NCI-H1436 (cell line): ENCODE data around the gene CD160.
"Not testable (repeated sequence)": the region's sequence is repeated elsewhere in the genome, so short reads cannot be mapped to it uniquely, and the experiment has no call there.

Experiments
- DNase-seq: peaks from one replicate; lab custom pipeline; 2025; lab: John Stamatoyannopoulos, UW

CD160 gene

GRCh38 chr1:145758575-145758974 is 39.3 kb downstream of the CD160 start:
- no peak for DNase-seq

GRCh38 chr1:145759721-145760120 is 40.4 kb downstream of the CD160 start:
- no peak for DNase-seq

GRCh38 chr1:145760395-145760949 is 41.2 kb downstream of the CD160 start:
- not testable (repeated sequence) for DNase-seq

- DNase-seq, result not testable (repeated sequence)
These were observed 42.2 kb downstream of the CD160 start for GRCh38 chr1:145761498-145761897.

GRCh38 chr1:145762001-145762400 is 42.7 kb downstream of the CD160 start:
- not testable (repeated sequence) for DNase-seq

- DNase-seq, result not testable (repeated sequence)
These were observed 45.1 kb downstream of the CD160 start for GRCh38 chr1:145764231-145764940.

GRCh38 chr1:145765127-145765526 is 45.8 kb downstream of the CD160 start:
- DNase-seq, result not testable (repeated sequence)

GRCh38 chr1:145765585-145766360 is 46.5 kb downstream of the CD160 start:
- not testable (repeated sequence) for DNase-seq

GRCh38 chr1:145766926-145767325 is 47.6 kb downstream of the CD160 start:
- not testable (repeated sequence) for DNase-seq

- DNase-seq, result not testable (repeated sequence)
These were observed 48.7 kb downstream of the CD160 start for GRCh38 chr1:145768004-145768403.

- no peak for DNase-seq
These were observed 51.8 kb downstream of the CD160 start for GRCh38 chr1:145771056-145771455.

GRCh38 chr1:145773423-145773822 is 54.1 kb downstream of the CD160 start:
- DNase-seq, result no peak

GRCh38 chr1:145777357-145778145 is 58.3 kb downstream of the CD160 start:
- DNase-seq, result no peak

- DNase-seq, result no peak
These were observed 58.8 kb downstream of the CD160 start for GRCh38 chr1:145778146-145778540.

- no peak for DNase-seq
These were observed 63.2 kb downstream of the CD160 start for GRCh38 chr1:145782272-145783099.

GRCh38 chr1:145784409-145784808 is 65.1 kb downstream of the CD160 start:
- DNase-seq, result no peak

- DNase-seq, result no peak
These were observed 66.2 kb downstream of the CD160 start for GRCh38 chr1:145785547-145785946.

GRCh38 chr1:145786271-145786670 is 67.0 kb downstream of the CD160 start:
- no peak for DNase-seq

- no peak for DNase-seq
These were observed 69.3 kb downstream of the CD160 start for GRCh38 chr1:145788580-145788979.
